Heart right ventricle (tissue), 16 donors: ENCODE data around the gene WDR31. TPM values are rescaled to one million over a fixed set of nuclear protein-coding genes. Genes with fewer than 3 reads are reported as not detected.

Source experiments
- ATAC-seq, 8 donors: fragments of 200-7000 bp; cut with Tn5 transposase; one replicate each; pipeline ENCODE4 v1.9.1; 2020; ENCODE audit warnings: mild to moderate bottlenecking in 8 of 8, moderate library complexity in 8 of 8, moderate number of reproducible peaks in 1 of 8
- DNase-seq, 2 donors: peaks; one replicate each; pipeline ENCODE4 v3.0.0-alpha.2; 2020
- H3K27ac ChIP-seq, 10 donors: fragments of 200-600 bp; sonication (generic) in 2 of 10; one replicate each; pipeline versions ENCODE4 v1.5.0 to v1.8.0; 2020 to 2022; ENCODE audit warnings: mild to moderate bottlenecking in 3 of 10
- H3K27me3 ChIP-seq, 7 donors: fragments of 200-600 bp; one replicate each; pipeline ENCODE4 v1.8.0; 2021 to 2022; ENCODE audit warnings: mild to moderate bottlenecking in 2 of 7
- H3K36me3 ChIP-seq, 9 donors: fragments of 200-600 bp; sonication (generic) in 1 of 9; one replicate each; pipeline versions ENCODE4 v1.5.0 to v1.8.0; 2020 to 2022; ENCODE audit warnings: mild to moderate bottlenecking in 2 of 9
- H3K4me1 ChIP-seq, 9 donors: fragments of 200-600 bp; sonication (generic) in 1 of 9; one replicate each; pipeline versions ENCODE4 v1.5.0 to v1.8.0; 2020 to 2022; ENCODE audit warnings: mild to moderate bottlenecking in 4 of 9
- H3K4me3 ChIP-seq, 10 donors: fragments of 200-600 bp; sonication (generic) in 2 of 10; one replicate each; pipeline versions ENCODE4 v1.5.0 to v1.8.0; 2020 to 2022; ENCODE audit warnings: mild to moderate bottlenecking in 7 of 10, moderate library complexity in 2 of 10
- H3K9me3 ChIP-seq, 11 donors: fragments of 200-600 bp in 10 of 11; sonication (generic) in 2 of 11; one replicate each; pipeline versions ENCODE4 v1.5.0 to v1.8.0; 2013 to 2022; ENCODE audit warnings: mild to moderate bottlenecking in 2 of 11, control low read depth in 1 of 11, moderate library complexity in 1 of 11
- WGBS, 2 donors: extraction: QIAGEN DNeasy Blood & Tissue Kit; methylation state at CpG; one replicate each; pipeline ENCODE4 v1.1.7; 2013; ENCODE audit warnings: inconsistent platforms in 1 of 2; 5-methylcytosine and 5-hydroxymethylcytosine counted together
- intact Hi-C, 10 donors: fragments of 100-400 bp; cut with DNase I; formaldehyde crosslinking; loops; one replicate each; pipeline versions ENCODE4 v1.11.1 to v1.14.2; 2022
- polyA plus RNA-seq, 2 donors: library from polyadenylated mRNA; stranded (reverse); fragments of 200-250 nt; gene quantifications; one replicate each; pipeline ENCODE4 v1.2.3, GENCODE V29; 2013
- total RNA-seq, 10 donors: library from RNA; stranded (reverse); fragmentation: NEBNext Ultra II Directional in 3 of 10; extraction: Animal tissue kit (Norgen Biotek cat#: 25700) in 3 of 10; gene quantifications; one replicate each; pipeline versions ENCODE4 v1.2.1 to v1.2.4, GENCODE V29; 2021 to 2023
- TF ChIP-seq, protein P1 (sequence below), 9 donors: fragments of 200-600 bp; sonication (generic) in 2 of 9; IDR thresholded peaks; one replicate each; pipeline versions ENCODE4 v1.5.0 to v1.8.0; 2021 to 2022; ENCODE audit warnings: antibody characterized with exemption in 9 of 9, mild to moderate bottlenecking in 5 of 9, moderate library complexity in 1 of 9
- donor health status: Arrhythmogenic right ventricular cardiomyopathy.
- donor health status: ischemic (EF 13 %, LVEDD 7.1; RV severe dilation, severe dysfunction).
- donor health status: healthy with polysubstance abuse.
- donor health status: DM: no; HTN: yes; CAD: no.
- donor health status: DM: no; HTN: no; CAD: no.
- donor health status: ischemic (EF 25% LVEDD 6.9; RV normal size, moderate dysfunction).
- donor health status: ischemic (EF 25% LVEDD 5.7; RV mildly dilated, moderate dysfunction).
- donor health status: healthy.
- donor health status: DM: yes; HTN: yes; CAD: no.
- donor health status: Ischemic cardiomyopathy.
- donor health status: ischemic (EF 35%, LVEDD 5.7; RV mildly dilated, moderate dysfunction).
- donor health status: nonischemic (EF 11% LVEDD 7.7; RV severe dilation, severe dysfunction).
- donor health status: DM: yes; HTN: yes; CAD: no.
- donor health status: PGD.
- donor health status: ischemic (EF 29% LVEDD 5.4; RV normal size, mild dysfunction).
- donor health status: nonischemic (EF 23%, LVEDD 6.1; RV moderate dilation, normal function).

WDR31 gene
- total and polyA plus RNA-seq, 12 donors: 3.4 to 29.0 (median 18.1) TPM

DNA sequence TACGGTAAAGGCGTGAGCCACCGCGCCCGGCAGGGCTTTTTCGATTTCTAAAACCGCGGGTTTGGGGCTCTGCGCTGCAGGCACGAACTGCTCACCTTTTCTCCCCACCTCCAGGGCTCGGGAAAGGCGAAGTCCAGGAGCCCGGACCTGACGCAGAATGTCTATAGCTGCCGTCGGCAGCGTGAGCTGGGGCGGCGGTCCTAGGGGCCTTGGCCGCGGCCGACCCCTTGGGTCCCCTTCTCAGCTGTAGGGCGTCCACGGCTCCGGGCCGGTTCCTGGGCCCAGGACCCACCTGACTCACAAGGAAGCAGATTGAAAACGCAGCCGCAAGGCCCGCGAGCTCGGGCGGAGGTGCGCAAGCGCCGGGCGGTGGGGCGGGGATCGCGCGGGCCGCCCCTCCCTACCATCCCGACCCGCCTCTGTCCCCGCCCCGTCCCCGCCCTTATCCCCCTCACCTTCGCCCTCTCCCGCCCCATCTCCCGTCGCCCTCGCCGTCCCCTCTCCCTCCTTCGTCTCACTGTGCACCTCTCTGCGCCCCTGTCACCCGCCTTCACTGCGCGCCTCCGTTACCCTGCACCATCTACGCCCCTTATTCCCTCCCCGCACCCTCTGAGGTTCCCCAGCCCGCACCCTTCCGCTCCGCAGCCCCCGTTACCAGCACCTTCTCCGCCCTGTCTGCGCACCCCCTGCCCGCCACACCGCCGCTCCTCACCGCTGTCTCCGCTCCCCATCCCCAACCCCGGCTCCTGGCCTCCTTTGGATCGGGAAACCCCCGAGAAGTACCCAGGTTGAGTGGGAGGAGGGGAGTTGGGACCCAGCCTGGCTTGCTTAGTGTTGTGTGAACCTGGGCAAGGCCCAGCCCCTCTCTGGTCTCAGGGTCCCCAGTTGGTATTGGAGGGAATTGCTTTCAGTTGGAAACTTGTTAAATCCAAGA lies 36.8 kb upstream of the WDR31 start, which contains the start of gene HDHD3:
TSS of gene HDHD3 (minus strand) at position 353 of the 934 bp plus-strand sequence. CDS start 2,632 bp downstream, outside the sequence.
- WGBS, 2 donors: 2 to 3% methylated on average over 64 to 73 of the region's 74 CpGs
- peak; percentile 90 to 96 (median 94) for ATAC-seq
- TF ChIP-seq, protein P1, sequence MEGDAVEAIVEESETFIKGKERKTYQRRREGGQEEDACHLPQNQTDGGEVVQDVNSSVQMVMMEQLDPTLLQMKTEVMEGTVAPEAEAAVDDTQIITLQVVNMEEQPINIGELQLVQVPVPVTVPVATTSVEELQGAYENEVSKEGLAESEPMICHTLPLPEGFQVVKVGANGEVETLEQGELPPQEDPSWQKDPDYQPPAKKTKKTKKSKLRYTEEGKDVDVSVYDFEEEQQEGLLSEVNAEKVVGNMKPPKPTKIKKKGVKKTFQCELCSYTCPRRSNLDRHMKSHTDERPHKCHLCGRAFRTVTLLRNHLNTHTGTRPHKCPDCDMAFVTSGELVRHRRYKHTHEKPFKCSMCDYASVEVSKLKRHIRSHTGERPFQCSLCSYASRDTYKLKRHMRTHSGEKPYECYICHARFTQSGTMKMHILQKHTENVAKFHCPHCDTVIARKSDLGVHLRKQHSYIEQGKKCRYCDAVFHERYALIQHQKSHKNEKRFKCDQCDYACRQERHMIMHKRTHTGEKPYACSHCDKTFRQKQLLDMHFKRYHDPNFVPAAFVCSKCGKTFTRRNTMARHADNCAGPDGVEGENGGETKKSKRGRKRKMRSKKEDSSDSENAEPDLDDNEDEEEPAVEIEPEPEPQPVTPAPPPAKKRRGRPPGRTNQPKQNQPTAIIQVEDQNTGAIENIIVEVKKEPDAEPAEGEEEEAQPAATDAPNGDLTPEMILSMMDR (IDR thresholded peaks at IDR 0.05): no peak

DNA sequence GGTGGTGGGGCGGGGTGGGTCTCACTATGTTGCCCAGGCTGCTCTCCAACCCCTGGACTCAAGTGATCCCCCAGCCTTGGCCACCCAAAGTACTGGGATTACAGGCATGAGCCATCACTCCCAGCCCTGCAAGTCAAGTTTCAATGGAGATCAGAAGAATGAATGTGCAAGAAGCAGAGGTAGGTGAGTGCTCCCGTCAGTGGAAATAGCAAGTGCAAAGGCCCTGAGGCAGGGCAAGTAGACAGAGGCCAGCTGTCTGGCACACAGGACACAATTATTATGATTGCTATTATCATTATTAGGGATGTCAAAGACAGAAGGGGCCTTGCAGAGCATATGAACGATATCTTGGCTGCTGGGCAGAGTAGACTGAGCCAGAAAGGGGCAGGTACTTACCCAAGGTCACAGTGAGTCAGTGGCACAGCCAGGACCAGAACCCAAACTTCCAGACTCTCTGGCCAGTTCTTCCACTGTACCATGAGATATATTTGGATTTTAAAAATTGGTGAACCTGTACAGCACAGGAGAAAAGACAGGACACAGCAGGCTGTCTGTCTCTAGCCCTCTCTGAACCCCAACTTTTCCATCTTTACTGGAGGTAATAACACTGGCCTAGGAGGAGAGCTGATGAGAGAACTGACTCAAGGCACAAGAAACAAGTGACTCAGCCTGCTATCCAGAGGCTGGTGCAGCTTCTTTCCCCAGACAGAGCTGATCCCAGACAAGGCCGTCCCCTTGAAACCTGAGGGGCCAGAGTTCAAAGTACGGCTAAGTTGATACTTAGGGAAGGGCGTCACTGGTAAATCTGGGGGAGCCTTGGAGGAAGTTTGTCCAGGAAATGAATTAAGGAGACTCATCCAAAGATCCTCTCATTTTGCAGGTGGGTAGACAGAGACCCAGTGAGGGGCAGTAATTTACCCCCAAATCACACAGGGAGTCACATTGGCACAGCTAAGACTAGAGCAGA lies 35.3 kb upstream of the WDR31 start:
- Histone ChIP-seq H3K27me3 (no peaks in the 10 kb centered on the region), H3K36me3 (peaks cover 0 to 27% (median 16%) of the 10 kb centered on the region in 9 donors), H3K4me1 (peaks cover 0 to 17% (median 11%) of the 10 kb centered on the region in 9 donors), H3K9me3 (no peaks in the 10 kb centered on the region), H3K4me3 (peak overlapping the region in 7 of 10 donors; percentile 66 to 98 (median 86)), H3K27ac (peak overlapping the region in 1 of 10 donors; percentile 5)
- 81 to 86% methylated on average over 6 of the region's 6 CpGs for WGBS, 2 donors
- DNase-seq (no peak), ATAC-seq (no peak)
- intact Hi-C loops: loop anchor here in 1 of 10 donors (5.0 kb wide), 1 partner anchor 33 kb away; the partner anchor contains the start of gene WDR31
- TF ChIP-seq, protein P1 (IDR thresholded peaks at IDR 0.05): no peak

More for the DNA sequence above, 36.8 kb upstream of the WDR31 start, which contains the start of gene HDHD3:
- H3K36me3 ChIP-seq: peaks cover 0 to 27% (median 16%) of the 10 kb centered on the region in 9 donors
- intact Hi-C loops: loop anchor here in 1 of 10 donors (5.0 kb wide), 1 partner anchor 35 kb away; the partner anchor contains the start of gene WDR31
- H3K27me3 ChIP-seq: no peaks in the 10 kb centered on the region
- peak within 1 kb of the TSS; percentile 26 to 98 (median 82) for H3K4me3 ChIP-seq
- peaks cover 0 to 17% (median 11%) of the 10 kb centered on the region in 9 donors for H3K4me1 ChIP-seq
- DNase-seq: peak; percentile 66 to 85
- H3K27ac ChIP-seq: peak within 1 kb of the TSS in 9 of 10 donors; percentile 59 to 84 (median 78)
- no peaks in the 10 kb centered on the region for H3K9me3 ChIP-seq

DNA sequence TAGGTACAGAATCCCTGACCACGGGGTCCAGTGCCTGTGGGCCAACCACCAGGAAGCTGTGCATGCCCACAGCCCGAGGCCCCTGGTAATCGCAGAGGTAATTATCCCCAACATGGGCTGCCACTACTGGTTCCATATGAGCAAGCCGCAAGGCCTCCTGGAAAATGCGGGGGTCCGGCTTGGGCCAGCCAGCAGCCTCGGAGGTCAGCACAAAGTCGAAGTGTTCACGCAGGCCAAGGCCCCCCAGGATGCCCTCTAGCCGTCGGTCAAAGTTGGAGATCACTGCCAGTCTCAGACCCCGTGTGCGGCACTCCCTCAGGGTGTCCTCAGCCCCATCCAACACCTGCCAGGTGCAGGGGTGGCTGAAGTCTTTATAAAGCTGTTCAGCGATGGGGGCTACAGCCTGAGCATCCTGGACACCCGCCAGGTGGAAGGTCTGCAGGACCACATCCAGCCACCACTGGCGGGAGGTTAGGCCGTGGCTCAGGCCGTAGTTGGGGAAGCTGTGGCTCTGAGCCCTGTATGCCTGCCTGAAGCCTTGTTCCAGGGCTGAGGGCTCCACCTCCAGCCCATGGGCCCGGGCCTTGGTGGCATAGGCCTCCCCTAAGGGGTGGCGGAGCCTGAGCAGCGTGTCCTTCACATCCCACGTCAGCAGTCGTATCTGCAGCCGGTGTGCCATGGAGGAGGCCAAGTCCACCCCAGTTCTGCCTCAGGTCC lies 33.8 kb upstream of the WDR31 start:
- H3K27ac ChIP-seq: no peak overlapping the region
- TF ChIP-seq, protein P1 (IDR thresholded peaks at IDR 0.05): no peak
- peaks cover 0 to 22% (median 11%) of the 10 kb centered on the region in 9 donors for H3K4me1 ChIP-seq
- H3K36me3 ChIP-seq: peaks cover 0 to 27% (median 16%) of the 10 kb centered on the region in 9 donors
- H3K27me3 ChIP-seq: no peaks in the 10 kb centered on the region
- WGBS, 2 donors: 88 to 90% methylated on average over 24 of the region's 24 CpGs
- DNase-seq: no peak
- no peaks in the 10 kb centered on the region for H3K9me3 ChIP-seq
- intact Hi-C loops: no loop called here
- H3K4me3 ChIP-seq: no peak overlapping the region
- no peak for ATAC-seq
